ENCODE results near the gene KRTAP2-1.

- TF ChIP-seq, protein P1, sequence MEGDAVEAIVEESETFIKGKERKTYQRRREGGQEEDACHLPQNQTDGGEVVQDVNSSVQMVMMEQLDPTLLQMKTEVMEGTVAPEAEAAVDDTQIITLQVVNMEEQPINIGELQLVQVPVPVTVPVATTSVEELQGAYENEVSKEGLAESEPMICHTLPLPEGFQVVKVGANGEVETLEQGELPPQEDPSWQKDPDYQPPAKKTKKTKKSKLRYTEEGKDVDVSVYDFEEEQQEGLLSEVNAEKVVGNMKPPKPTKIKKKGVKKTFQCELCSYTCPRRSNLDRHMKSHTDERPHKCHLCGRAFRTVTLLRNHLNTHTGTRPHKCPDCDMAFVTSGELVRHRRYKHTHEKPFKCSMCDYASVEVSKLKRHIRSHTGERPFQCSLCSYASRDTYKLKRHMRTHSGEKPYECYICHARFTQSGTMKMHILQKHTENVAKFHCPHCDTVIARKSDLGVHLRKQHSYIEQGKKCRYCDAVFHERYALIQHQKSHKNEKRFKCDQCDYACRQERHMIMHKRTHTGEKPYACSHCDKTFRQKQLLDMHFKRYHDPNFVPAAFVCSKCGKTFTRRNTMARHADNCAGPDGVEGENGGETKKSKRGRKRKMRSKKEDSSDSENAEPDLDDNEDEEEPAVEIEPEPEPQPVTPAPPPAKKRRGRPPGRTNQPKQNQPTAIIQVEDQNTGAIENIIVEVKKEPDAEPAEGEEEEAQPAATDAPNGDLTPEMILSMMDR (IDR thresholded peaks at IDR 0.05) = no peak
- no peak for TF ChIP-seq POLR2A (IDR thresholded peaks at IDR 0.05)
- no peak for TF ChIP-seq EP300 (IDR thresholded peaks at IDR 0.05)
Measured at GRCh38 chr17:41020336-41020735, 26.8 kb downstream of the KRTAP2-1 start.

Measured in suprapubic skin (tissue), 3 donors.